Vagina (tissue), 2 donors: Measurements from ENCODE around the gene MYO1D. TPM values are rescaled to one million over a fixed set of nuclear protein-coding genes. Genes with fewer than 3 reads are reported as not detected.

Source experiments
- DNase-seq, 2 donors: peaks; one replicate each; pipeline ENCODE4 v3.0.0-alpha.2; 2017; ENCODE audit errors: extremely low spot score in 2 of 2
- H3K27ac ChIP-seq: fragments of 200-600 bp; sonication (generic); one replicate; pipeline ENCODE4 v1.5.1; 2019
- H3K27me3 ChIP-seq: fragments of 200-600 bp; sonication (generic); one replicate; pipeline ENCODE4 v1.5.1; 2019
- H3K36me3 ChIP-seq, 2 donors: fragments of 200-600 bp; sonication (generic); one replicate each; pipeline ENCODE4 v1.5.1; 2017 to 2019
- H3K4me1 ChIP-seq: fragments of 200-600 bp; sonication (generic); one replicate; pipeline ENCODE4 v1.5.1; 2019
- H3K4me3 ChIP-seq, 2 donors: fragments of 200-600 bp; sonication (generic); 1 replicate in 1 of 2; 2 replicates in 1 of 2; pipeline ENCODE4 v1.5.1; 2016 to 2019
- H3K9me3 ChIP-seq: fragments of 200-600 bp; sonication (generic); one replicate; pipeline ENCODE4 v1.5.1; 2019
- POLR2A ChIP-seq, 2 donors: fragments of 450-650 bp; IDR thresholded peaks; one replicate each; pipeline ENCODE4 v1.6.1; 2017; ENCODE audit warnings: antibody characterized with exemption in 2 of 2, mild to moderate bottlenecking in 2 of 2, moderate library complexity in 2 of 2
- POLR2AphosphoS5 ChIP-seq, 2 donors: sonication (generic); formaldehyde crosslinking; IDR thresholded peaks; one replicate each; pipeline ENCODE4 v1.9.0; 2017; ENCODE audit warnings: antibody characterized with exemption in 2 of 2, mild to moderate bottlenecking in 2 of 2, low read depth in 1 of 2; ENCODE audit not compliant: insufficient read depth in 1 of 2
- intact Hi-C: fragments of 100-400 bp; cut with DNase I; formaldehyde crosslinking; loops from one replicate; pipeline ENCODE4 v1.15.1; 2023
- total RNA-seq: library from RNA; depleted of rRNA; stranded (reverse); fragments of >200 nt; gene quantifications from one replicate; pipeline ENCODE4 v1.2.3, GENCODE V29; 2016
- TF ChIP-seq, protein P1 (sequence below), 3 experiments: fragments of 450-650 bp in 2 of 3; fragments of 200-600 bp in 1 of 3; sonication (generic) in 1 of 3; IDR thresholded peaks; one replicate each; pipeline ENCODE4 v1.5.1; 2017 to 2019; ENCODE audit warnings: antibody characterized with exemption in 3 of 3, mild to moderate bottlenecking in 2 of 3, moderate library complexity in 2 of 3

MYO1D gene
- total RNA-seq, 1 donor from 2014 or later = 44.7 TPM

DNA sequence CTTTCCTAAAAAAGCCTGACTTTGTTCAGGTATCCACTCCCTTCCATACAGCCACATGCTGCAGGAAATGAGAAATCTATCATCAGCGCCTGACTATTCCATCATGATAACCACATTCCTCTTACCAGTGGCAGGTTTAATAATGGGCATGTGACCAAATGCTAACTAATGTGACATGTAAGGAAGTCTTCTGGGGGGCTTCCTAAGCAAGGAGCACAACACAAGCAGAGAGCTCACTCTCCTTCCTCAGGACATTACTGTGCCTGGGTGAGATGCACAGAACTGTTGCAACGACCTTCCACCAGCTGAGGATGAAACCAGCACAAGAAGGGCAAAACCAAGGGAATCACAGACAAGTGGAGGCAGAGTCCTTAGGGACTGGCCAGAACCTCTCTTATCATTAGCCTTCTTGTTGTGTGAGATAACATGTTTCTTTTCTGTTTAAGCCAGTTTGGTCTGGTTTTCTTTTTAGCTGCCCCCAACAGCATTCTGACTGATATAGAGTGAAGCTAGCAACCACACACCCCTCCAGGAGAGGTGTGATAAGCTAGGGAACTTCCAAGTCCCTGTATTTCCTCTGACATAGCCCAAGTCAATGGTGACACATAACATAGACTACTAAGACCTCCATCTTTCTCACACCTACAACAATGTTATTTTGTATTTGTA, 16.9 kb downstream of the MYO1D start:
- DNase-seq = no peak
- H3K27ac ChIP-seq = no peak overlapping the region
- intact Hi-C loops = no loop called here
- no peak overlapping the region for H3K4me3 ChIP-seq
- H3K27me3 ChIP-seq = no peaks in the 10 kb centered on the region
- no peaks in the 10 kb centered on the region for H3K36me3 ChIP-seq
- TF ChIP-seq POLR2A (IDR thresholded peaks at IDR 0.05) (no peak), POLR2AphosphoS5 (IDR thresholded peaks at IDR 0.05; ENCODE audit: insufficient read depth in 1 of 2, low read depth in 1 of 2) (no peak)
- TF ChIP-seq, protein P1, sequence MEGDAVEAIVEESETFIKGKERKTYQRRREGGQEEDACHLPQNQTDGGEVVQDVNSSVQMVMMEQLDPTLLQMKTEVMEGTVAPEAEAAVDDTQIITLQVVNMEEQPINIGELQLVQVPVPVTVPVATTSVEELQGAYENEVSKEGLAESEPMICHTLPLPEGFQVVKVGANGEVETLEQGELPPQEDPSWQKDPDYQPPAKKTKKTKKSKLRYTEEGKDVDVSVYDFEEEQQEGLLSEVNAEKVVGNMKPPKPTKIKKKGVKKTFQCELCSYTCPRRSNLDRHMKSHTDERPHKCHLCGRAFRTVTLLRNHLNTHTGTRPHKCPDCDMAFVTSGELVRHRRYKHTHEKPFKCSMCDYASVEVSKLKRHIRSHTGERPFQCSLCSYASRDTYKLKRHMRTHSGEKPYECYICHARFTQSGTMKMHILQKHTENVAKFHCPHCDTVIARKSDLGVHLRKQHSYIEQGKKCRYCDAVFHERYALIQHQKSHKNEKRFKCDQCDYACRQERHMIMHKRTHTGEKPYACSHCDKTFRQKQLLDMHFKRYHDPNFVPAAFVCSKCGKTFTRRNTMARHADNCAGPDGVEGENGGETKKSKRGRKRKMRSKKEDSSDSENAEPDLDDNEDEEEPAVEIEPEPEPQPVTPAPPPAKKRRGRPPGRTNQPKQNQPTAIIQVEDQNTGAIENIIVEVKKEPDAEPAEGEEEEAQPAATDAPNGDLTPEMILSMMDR (IDR thresholded peaks at IDR 0.05) = no peak
- peaks cover 3% of the 10 kb centered on the region for H3K4me1 ChIP-seq
- H3K9me3 ChIP-seq = no peaks in the 10 kb centered on the region

DNA sequence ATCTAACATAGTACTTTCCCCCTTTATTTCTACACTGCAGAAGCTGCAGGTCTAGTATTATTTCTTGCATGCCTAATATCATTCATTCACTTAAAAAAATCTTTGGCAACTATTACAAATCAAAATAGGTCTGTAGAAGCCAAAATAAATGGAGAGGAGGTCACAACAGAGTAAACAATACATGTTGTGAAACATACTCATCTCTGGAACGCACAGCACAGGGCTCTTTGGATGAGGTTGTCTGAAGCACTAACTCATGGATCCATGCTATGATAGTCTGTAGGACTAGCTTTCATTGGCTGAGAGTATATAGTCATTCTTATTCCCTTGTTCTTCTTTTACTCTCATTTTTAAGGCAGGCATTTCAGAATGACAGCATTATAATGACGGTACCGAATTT, 21.3 kb downstream of the MYO1D start:
- no peak for TF ChIP-seq POLR2A (IDR thresholded peaks at IDR 0.05)
- no peak for TF ChIP-seq POLR2AphosphoS5 (IDR thresholded peaks at IDR 0.05; ENCODE audit: insufficient read depth in 1 of 2, low read depth in 1 of 2)
- intact Hi-C loops = no loop called here
- H3K4me3 ChIP-seq = no peak overlapping the region
- H3K4me1 ChIP-seq = peaks cover 18% of the 10 kb centered on the region
- no peak overlapping the region for H3K27ac ChIP-seq
- no peaks in the 10 kb centered on the region for H3K9me3 ChIP-seq
- H3K27me3 ChIP-seq = no peaks in the 10 kb centered on the region
- no peaks in the 10 kb centered on the region for H3K36me3 ChIP-seq
- no peak for DNase-seq

GRCh38 chr17:32854832-32855389, 22.0 kb downstream of the MYO1D start:
- peaks cover 18% of the 10 kb centered on the region for H3K4me1 ChIP-seq
- H3K27me3 ChIP-seq = no peaks in the 10 kb centered on the region
- no peaks in the 10 kb centered on the region for H3K36me3 ChIP-seq
- TF ChIP-seq POLR2A (IDR thresholded peaks at IDR 0.05) (no peak), POLR2AphosphoS5 (IDR thresholded peaks at IDR 0.05; ENCODE audit: insufficient read depth in 1 of 2, low read depth in 1 of 2) (no peak)
- TF ChIP-seq, protein P1 (IDR thresholded peaks at IDR 0.05) = no peak
- H3K27ac ChIP-seq = no peak overlapping the region
- no peak for DNase-seq
- H3K9me3 ChIP-seq = no peaks in the 10 kb centered on the region
- intact Hi-C loops = no loop called here
- H3K4me3 ChIP-seq = no peak overlapping the region

GRCh38 chr17:32854207-32854606, 22.7 kb downstream of the MYO1D start:
- no peak for DNase-seq
- TF ChIP-seq, protein P1 (IDR thresholded peaks at IDR 0.05) = no peak
- TF ChIP-seq POLR2AphosphoS5 (IDR thresholded peaks at IDR 0.05; ENCODE audit: insufficient read depth in 1 of 2, low read depth in 1 of 2) = no peak
- TF ChIP-seq POLR2A (IDR thresholded peaks at IDR 0.05) = no peak
- Histone ChIP-seq H3K4me1 (peaks cover 18% of the 10 kb centered on the region), H3K4me3 (no peak overlapping the region), H3K27me3 (no peaks in the 10 kb centered on the region), H3K27ac (no peak overlapping the region), H3K9me3 (no peaks in the 10 kb centered on the region), H3K36me3 (no peaks in the 10 kb centered on the region)
- intact Hi-C loops = no loop called here

- Histone ChIP-seq H3K4me1 (peaks cover 18% of the 10 kb centered on the region), H3K27ac (no peak overlapping the region), H3K27me3 (no peaks in the 10 kb centered on the region), H3K36me3 (no peaks in the 10 kb centered on the region), H3K4me3 (no peak overlapping the region), H3K9me3 (no peaks in the 10 kb centered on the region)
- intact Hi-C loops = no loop called here
- DNase-seq = no peak
- TF ChIP-seq POLR2A (IDR thresholded peaks at IDR 0.05) (no peak), POLR2AphosphoS5 (IDR thresholded peaks at IDR 0.05; ENCODE audit: insufficient read depth in 1 of 2, low read depth in 1 of 2) (no peak)
- TF ChIP-seq, protein P1 (IDR thresholded peaks at IDR 0.05) = no peak
Measured at GRCh38 chr17:32852811-32853210, 24.1 kb downstream of the MYO1D start.
